IPS DF 4.7 (cell line): ENCODE results near the gene MTA1.

ENCODE experiments used
- DNase-seq: peaks from one replicate; pipeline ENCODE4 v3.0.0-alpha.2; 2013; ENCODE audit warnings: low spot score; ENCODE audit errors: extremely low read depth

The MTA1 gene

DNA sequence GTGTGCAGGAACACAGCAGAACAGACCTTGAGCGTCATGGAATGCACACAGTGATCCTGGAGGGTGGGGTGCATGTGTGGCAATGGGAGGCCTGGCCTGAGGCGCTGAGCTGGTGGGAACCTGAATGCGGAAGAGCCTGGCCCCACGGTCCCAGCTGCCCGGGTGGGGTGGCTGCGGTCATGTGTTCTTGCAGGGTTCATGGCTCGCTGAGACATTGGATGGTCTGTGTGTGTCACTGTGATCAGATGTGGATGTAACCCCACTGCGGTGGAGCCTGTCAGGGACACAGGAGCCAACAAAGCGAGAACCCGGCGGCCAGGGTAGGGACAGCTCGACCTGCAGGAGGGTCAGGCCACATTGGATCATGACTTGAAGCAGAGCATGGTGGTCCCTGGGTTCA lies 23.2 kb downstream of the MTA1 start:
- DNase-seq = no peak

DNA sequence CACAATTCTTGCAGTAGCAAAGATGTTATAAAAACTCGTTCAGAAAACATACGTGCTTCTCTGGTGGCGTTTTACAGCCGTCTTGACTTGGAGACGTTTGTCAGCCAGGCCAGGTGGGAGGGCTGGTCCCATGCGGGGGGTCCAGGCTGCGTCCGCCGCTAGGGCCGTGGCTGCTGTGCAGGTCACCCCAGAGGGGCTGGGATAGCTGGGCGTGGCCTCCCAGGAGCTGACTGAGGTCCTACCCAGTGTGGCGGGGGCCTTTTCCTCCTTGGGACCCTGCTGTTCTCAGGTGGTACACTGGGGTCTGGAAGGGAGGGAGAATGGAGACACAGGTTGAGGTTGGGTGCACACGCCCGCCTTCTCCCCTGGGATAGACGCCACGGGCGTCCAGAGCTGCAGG lies 25.2 kb downstream of the MTA1 start:
- no peak for DNase-seq

DNA sequence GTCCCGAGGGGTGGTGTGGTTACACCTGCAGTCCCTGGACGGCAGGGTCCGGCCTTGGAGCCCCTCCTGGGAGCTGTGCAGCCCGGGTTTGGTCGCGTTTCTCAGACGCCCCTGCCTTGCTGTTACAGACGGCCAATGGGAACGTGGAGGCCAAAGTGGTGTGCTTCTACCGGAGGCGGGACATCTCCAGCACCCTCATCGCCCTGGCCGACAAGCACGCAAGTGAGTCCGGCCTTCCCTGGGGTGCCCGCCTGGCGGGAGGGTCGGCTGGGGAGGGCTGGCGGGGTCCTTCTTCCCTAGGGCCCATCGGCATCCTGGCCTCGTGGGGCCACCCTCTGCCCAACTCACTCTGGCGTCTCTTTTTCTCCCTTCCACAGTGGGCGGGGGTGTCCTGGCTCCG lies 25.7 kb downstream of the MTA1 start:
- DNase-seq = no peak

DNA sequence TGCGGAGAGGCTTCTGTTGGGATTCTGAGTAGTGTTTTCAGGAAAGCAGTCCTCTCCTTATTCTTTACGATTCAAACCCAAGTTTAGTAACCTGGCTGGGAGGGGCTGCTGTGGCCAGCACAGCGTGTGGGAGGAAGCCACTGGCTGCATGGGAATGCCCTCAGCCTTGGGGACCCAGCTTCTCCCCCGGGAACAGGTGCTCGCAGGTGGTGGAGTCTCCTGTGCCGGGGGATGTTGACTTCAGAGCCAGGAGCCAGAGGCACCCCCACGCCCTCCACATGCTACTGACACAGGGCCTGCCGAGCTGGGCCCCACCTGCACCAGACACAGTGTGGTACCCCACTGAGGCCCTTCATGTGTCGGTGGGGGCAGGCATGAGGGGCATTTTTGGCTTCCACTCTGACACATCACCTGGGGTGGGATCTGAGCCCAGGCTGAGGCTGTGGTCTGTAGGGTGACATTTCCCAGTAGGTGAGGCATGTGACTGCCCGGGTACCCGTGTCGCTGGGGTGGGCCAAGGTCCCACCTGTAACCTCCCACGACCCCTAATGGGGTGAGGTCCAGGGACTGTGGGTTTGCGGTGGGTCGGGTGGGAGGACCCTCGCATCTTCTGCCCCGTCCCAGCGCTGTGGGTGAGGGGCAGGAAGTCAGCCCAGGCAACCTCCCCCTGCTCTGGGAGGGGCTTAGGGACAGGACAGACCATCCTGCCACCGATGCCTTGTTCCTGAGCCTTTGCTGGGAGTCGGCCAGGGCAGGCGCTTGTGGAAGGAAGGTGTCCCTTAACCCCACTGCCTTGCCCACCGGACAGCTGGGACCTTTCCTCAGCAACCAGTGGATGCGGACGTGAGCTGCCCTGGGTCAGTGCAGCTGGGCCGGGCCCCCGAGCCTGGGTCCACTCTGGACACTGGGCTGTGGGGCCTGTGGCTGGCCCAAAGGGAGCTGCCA lies 26.5 kb downstream of the MTA1 start:
- DNase-seq = no peak

DNA sequence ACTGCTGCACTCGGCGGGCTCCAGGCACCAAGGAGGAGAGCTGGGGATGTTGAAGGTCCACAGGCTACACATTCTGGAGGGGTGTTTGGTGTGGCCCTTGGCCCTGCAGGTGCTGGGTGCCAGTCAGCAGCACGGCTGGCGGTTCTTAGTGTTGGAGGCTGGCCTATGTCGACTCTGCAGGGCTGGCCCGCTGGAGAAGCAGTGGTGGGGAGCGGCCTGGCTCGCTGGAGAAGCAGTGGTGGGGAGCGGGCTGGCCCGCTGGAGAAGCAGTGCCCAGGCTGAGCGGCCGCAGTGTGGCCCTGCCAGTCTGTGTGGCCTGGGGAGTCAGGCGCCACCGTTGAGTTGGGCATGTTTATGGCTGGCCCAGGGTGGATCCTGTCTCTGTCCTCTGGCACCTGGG lies 27.3 kb downstream of the MTA1 start:
- DNase-seq = no peak

DNA sequence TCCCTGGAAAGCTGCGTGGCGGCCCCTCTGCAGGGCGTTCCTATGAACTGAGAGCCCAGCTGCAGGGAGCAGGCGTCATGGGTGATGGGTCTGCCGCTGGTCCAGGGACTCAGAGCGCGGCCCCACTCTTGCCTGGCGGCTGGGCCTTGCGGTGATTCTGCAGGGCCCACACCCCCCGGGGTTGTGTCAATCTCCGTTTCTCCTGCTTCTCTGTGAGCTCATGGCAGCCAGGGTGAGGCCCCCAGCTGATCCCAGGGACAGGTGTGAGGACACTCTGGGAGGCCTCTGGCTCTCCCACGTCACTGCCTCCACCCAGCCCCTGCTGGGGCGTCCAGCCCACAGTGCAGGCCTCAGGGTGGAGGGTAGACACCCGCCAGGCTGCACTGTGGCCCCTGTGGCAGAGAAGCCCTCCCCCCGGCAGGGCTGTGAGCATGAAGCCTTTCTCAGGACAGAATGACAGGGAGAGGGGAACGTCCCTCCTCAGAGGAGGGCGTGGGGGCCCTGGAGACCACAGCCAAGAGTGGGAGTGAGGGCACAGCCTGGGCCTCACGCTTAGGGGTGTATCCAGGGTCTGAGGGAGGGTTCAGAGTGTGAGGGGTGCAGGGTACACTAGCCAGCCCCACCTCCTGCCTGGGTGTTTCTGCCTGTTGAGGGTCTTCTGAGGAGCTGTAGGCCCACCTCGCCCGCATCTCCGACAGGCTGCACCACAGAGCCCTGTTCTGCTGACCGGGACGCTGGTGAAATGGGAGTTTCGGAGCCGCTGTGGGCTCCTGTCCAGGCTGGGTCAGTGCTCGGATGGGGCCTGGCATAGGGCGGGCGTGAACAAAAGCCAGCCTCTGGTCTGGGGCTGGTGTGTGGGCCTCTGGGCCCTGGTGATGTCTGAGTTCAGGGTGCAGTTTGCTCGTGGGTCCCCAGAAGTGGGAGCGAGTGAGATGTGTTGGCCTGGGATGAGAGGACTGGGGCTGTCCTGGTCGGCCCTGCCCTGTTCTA lies 28.3 kb downstream of the MTA1 start:
- DNase-seq = no peak

DNA sequence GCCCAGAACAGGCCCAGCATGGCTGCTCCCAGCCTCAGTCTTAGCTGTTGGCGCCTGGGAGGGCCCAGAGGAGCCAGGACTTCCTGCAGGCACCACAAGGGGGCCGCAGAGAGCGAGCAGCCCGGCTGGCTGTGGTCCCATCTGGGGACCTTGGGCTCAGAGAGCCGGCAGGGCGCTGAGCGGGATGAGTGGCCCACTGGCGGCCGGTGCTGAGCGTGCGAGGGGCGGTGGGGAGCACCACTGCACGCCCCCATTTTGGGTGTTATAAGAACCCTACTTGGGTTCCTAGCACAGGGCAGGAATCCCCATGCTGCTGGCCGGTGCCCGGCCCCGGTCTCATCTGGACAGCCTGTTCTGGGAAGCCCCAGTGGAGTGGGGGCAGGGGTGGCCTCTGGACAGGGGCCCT lies 29.1 kb downstream of the MTA1 start:
- peak; percentile 30 for DNase-seq

DNA sequence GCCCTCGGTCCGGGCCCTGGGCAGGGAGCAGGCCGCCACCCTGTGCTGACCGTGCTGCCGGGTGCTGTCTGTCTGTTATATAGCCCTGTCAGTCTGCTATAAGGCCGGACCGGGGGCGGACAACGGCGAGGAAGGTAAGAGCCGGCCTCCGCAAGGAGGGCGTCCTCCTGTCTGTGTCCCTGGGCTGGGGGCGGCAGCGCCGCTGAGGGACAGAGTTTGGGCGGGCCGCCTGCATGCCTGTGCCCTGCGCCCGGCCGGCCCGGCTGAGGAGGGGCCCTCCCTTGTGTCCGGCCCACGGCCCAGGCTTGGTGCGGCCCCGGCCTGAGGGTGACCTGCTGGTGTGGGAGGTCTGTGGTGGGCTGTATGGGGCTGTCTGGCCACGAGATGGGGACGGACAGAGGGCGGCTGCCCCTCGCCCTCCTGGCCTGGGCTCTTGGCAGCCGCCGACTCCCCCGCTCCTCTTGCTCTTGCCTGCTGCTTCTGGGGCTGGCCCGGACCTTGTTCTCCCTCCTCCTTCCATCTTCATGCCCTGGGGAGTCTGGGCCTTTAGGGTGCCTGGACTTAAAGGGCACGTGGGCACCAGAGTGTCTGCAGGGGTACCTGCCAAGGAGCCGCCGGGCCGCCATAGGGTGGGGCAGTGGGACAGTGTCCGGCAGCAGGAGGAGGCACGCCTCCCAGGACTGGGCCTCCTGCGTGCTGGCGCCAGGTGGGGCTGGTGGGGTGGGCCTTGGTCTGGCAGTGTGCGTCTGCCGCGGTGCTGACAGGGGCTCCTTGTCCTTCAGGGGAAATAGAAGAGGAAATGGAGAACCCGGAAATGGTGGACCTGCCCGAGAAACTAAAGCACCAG lies 29.9 kb downstream of the MTA1 start:
- DNase-seq = no peak

DNA sequence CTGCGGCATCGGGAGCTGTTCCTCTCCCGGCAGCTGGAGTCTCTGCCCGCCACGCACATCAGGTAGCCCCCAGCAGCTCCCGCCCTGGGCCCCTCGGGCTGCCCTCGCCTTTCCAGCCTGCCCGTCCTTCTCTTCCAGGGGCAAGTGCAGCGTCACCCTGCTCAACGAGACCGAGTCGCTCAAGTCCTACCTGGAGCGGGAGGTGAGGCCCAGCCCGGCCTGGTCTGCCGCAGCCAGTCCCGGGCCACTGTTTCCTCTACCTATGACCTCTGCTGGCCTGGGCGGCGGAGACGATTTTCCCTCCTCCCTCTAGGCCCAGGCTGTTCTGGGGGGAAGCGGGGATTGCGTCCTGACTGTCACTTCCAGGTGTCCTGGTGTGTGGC lies 30.5 kb downstream of the MTA1 start:
- no peak for DNase-seq

DNA sequence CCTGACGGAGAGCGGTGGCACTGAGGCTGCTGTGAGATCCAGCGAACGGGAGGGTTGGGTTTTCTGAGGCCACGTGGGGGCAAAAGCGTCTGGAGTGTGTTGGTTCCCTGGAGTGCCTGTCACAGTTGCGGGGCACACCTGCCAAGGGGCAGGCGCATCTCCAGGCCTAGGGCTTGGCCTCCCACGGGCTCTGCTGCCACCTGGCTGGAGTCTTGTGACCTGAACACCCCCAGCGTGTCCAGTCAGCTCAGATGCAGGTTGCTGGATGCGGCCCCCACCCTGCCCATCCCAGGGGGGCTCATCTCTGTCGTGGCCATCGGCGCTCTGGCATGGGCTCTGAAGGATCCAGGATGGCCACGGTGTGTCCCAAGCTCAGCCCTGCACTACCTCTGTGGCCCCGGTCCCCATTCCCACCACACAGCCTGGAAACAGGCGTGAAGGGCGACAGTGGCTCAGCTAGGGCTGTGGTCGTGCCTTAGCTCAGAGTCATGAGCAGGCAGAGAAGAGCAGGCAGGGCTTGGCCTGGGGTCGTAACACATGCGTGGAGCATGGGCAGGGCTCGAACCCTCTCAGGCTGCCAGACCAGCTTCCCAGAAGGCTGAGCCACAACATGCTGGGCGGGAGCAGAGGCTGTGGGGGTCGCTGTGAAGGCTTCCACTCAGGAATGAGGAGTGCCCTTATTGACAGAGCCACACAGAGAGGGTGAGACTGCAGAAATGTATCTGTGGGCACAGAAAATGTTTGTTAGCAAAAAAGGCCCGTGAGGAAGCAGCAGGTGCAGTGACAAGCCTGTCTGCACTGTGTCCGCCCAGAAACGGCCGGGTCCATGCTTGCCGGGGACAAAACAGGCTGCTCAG lies 31.5 kb downstream of the MTA1 start:
- no peak for DNase-seq

DNA sequence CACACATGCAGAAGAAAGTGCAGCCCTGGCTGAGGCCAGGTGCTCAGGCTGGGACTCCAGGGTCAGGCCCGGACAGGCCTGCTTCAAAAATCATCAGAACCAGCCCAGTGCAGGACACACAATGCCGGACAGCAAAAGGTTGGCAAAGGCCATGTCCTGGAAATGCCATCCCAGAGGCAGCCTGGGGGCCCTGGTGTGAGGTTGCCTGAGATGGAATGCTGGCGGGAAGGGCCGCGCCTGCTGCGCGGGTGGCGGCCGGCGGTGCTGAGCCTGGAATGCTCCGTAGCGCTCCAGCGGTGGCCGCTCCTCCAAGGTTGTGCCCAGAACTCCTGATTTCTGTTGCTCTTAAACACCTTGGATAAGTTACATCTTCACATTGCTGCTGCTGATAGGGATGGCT lies 33.3 kb downstream of the MTA1 start:
- no peak for DNase-seq

DNA sequence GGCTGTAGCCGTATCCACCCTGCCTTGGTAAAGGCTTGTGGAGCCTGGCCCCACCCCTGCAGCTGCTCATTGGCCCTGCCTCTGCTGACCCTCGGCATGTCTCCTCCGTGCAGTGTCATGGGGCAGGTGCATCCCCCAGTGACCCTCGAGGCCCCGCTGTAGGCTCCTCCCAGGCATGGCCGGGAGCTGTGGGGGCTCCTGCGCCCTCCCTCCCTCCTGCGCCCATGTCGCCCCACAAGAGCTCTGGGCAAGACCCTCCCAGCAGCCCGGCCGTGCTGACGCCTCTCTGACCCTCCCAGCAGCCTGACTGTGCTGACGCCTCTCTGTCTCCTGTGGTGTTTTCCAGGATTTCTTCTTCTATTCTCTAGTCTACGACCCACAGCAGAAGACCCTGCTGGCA lies 34.2 kb downstream of the MTA1 start:
- no peak for DNase-seq

DNA sequence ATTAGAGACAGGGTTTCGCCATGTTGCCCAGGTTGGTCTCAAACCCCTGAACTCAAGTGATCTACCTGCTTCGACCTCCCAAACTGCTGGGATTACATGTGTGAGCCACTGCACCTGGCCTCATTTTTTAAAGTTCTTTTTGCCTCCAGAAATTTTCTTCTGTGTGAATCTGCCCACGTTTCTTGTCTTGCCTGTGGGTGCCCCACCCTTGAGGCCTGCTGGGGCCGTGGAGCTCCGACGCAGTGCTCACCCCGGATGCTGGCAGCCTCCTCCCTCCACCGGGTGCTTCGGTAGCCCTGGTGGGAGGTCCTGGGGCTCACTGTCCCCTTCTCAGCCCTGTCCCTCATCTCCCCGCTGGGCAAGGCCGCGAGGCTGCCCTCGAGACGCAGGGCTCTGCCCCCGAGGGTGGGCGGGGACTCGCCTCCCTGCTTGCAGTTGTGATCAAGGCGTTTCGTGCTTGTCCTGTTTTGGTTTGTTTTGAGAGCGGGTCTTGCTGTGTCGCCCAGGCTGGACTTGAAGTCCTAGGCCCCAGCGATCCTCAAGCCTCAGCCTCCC lies 35.5 kb downstream of the MTA1 start:
- no peak for DNase-seq

DNA sequence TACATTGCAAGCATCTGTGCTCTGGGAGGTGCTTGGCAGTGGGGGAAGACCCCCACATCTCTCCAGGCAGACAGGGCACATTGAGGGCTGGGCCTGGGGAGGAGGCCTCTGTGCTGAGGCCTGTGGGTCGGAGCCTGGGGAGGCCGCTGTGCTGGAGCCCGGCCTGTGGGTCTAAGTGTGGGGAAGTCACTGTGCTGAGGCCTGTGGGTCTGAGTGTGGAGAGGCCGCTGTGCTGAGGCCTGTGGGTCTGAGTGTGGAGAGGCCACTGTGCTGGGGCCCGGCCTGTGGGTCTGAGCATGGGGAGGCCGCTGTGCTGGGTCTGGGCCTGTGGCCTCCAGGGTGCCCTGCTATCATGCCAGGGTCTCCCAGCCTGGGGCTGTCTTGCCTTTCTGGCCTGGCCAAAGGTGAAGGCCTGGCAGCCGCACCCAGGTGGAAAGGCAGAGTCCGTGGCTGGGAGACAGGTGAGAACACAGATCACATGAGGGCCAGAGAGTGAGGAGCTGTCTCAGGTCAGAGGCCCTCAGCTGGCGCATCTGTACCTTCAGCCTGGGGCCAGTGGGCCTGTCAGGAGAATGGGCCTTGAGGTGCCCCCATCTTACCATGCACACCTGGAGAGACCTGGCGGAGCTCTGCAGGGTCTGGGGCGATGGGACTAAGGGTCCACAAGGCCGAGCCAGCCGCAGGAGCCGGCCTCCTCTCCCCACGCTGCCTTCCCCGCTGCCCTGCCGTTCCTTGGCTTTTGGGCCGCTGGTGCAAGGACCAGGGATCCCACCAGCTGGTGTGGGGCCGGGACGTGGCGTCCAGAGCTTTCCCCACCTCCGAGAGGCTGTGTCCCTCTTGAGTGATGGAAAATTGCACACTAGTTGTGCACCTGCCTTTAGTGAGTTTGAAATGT lies 36.4 kb downstream of the MTA1 start:
- no peak for DNase-seq

DNA sequence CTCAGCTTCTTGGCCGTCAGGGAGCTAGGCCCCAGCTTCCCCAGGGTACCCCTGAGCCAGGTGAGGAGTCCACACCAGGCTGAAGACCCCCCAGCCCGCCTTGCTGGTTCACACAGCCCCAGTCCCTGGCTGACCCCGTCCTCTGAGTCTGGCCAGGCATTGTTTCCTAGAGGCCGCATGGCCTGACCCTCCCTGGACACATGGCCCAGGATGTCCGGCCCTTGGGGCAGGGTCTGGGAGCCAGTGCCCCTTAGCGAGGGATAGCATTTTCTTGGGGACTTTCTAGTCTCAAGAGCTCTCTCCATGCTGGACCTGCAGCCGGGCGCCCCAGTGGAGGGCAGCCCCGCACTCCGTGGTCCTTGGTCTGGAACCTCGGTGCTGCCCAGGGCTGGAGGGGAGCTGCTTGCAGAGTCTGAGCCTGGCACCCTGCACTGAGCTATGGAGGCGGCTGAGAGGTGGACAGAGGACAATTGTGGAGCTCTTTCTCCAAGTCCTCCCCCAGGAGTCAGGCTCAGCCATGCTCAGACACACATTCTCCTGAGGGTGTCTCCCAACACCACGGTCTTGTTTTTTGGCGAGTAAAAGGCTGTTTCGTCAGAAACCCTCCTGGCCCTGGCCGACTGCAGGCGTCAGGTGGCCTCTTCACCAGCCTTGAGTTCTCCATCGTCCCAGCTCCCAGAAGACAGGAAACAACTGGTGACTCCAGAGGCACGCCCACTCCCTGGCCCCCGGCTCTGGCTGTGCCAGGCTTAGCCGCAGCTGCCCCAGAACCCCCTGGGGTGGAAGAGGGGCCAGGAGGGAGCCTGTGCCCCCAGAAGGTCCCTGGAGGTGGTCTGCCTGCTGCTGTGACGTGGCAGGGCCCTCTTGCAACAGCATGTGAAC lies 37.4 kb downstream of the MTA1 start:
- no peak for DNase-seq

DNA sequence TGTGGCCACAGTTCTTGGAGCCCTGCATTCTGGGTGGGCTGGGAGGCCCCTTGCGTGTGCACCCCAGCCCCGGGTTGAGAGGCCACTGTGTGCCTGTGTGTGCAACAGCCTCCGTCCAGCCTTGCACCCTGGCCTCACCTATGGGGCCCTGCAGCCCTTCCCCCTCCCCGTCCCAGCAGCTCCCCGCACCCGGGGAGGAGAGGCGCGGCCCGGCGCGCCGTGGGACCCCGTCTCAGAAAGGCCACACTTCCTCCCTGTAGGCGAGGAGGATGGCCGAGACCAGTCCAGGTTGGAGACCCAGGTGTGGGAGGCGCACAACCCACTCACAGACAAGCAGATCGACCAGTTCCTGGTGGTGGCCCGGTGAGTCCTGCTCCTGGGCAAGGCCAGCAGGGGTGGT lies 38.4 kb downstream of the MTA1 start:
- DNase-seq = no peak

DNA sequence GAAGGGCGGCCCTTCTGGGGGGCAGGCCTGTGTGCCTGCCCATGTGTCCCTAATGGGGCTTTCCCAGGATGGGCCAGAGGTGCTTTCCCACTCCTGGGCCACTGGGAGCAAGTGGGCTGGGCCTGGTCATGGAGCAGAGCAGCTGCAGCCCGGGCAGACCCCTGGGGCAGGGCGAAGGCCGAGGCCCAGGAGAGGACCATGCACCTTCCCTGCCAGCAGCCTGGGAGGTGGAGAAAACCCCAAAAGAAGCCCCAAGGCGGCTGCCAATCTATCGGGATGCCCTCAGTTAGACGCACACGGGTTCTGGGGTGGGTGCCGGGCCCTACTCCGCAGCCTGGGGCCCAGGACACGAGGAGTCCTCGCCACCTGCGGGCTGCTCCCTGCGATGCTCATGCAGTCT lies 38.9 kb downstream of the MTA1 start:
- no peak for DNase-seq

DNA sequence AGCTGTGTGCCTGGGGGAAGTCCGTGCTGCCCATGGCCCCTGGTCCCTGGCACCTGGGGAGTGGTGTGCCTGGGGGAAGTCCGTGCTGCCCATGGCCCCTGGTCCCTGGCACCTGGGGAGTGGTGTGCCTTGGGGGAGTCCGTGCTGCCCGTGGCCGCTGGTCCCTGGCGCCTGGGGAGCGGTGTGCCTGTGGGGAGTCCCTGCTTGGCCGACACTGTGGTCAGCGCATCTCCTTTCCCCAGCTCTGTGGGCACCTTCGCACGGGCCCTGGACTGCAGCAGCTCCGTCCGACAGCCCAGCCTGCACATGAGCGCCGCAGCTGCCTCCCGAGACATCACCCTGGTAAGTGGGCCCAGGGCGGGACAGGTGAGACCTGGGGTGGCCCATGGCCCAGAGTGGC lies 40.5 kb downstream of the MTA1 start:
- DNase-seq = no peak
